NCI-H146 treated with DMSO at 0.1 percent for 48 hours (cell line): ENCODE data around the gene ROBO1.
"Not testable (repeated sequence)": the region's sequence is repeated elsewhere in the genome, so short reads cannot be mapped to it uniquely, and the experiment has no call there.

Source experiments
- DNase-seq: peaks from one replicate; lab custom pipeline; 2025; ENCODE audit not compliant: unreplicated experiment; lab: John Stamatoyannopoulos, UW

Gene ROBO1

GRCh38 chr3:79767905-79768267 is at the start of gene ROBO1:
Gene ROBO1 (minus strand): TSS chr3:79767998.
- no peak for DNase-seq

- no peak for DNase-seq
Observed at GRCh38 chr3:79817224-79817623, 49.4 kb upstream of the ROBO1 start.

- no peak for DNase-seq
Observed at GRCh38 chr3:79815478-79815877, 47.7 kb upstream of the ROBO1 start.

- DNase-seq: no peak
Observed at GRCh38 chr3:79810581-79810980, 42.8 kb upstream of the ROBO1 start.

GRCh38 chr3:79810092-79810491 is 42.3 kb upstream of the ROBO1 start:
- no peak for DNase-seq

GRCh38 chr3:79809106-79809505 is 41.3 kb upstream of the ROBO1 start:
- no peak for DNase-seq

GRCh38 chr3:79808515-79808914 is 40.7 kb upstream of the ROBO1 start:
- DNase-seq: no peak

GRCh38 chr3:79790177-79790576 is 22.4 kb upstream of the ROBO1 start:
- DNase-seq: not testable (repeated sequence)

GRCh38 chr3:79773291-79773690 is 5.5 kb upstream of the ROBO1 start:
- no peak for DNase-seq

- DNase-seq: no peak
Observed at GRCh38 chr3:79769229-79769628, 1.4 kb upstream of the ROBO1 start.

- DNase-seq: peak; percentile 0
Observed at GRCh38 chr3:79767194-79767904, 449 bp downstream of the ROBO1 start.

GRCh38 chr3:79766496-79767193 is 1.2 kb downstream of the ROBO1 start:
- DNase-seq: no peak

- no peak for DNase-seq
Observed at GRCh38 chr3:79765911-79766310, 1.9 kb downstream of the ROBO1 start.

- DNase-seq: no peak
Observed at GRCh38 chr3:79761441-79761840, 6.4 kb downstream of the ROBO1 start.

- no peak for DNase-seq
Observed at GRCh38 chr3:79751703-79752102, 16.1 kb downstream of the ROBO1 start.

- no peak for DNase-seq
Observed at GRCh38 chr3:79737530-79737929, 30.3 kb downstream of the ROBO1 start.

GRCh38 chr3:79729096-79729495 is 38.7 kb downstream of the ROBO1 start:
- no peak for DNase-seq

GRCh38 chr3:79726786-79727185 is 41.0 kb downstream of the ROBO1 start:
- DNase-seq: no peak

- DNase-seq: no peak
Observed at GRCh38 chr3:79724206-79724605, 43.6 kb downstream of the ROBO1 start.

- DNase-seq: no peak
Observed at GRCh38 chr3:79690072-79690471, 77.7 kb downstream of the ROBO1 start.

- DNase-seq: no peak
Observed at GRCh38 chr3:79685108-79685507, 82.7 kb downstream of the ROBO1 start.

GRCh38 chr3:79684041-79684440 is 83.8 kb downstream of the ROBO1 start:
- DNase-seq: no peak

GRCh38 chr3:79672731-79673130 is 95.1 kb downstream of the ROBO1 start:
- no peak for DNase-seq
